Measurements from ENCODE around the gene C11orf65.
"Not testable (repeated sequence)": the region's sequence is repeated elsewhere in the genome, so short reads cannot be mapped to it uniquely, and the experiment has no call there.

The C11orf65 gene

GRCh38 chr11:108392353-108392752 is 75.0 kb downstream of the C11orf65 start:
- ATAC-seq (ENCODE audit: insufficient read depth, low read depth) (no peak), DNase-seq (no peak)
- no peak overlapping the region for H3K27ac ChIP-seq (ENCODE audit: low read length)
- no peak overlapping the region for H3K4me2 ChIP-seq (ENCODE audit: insufficient read depth, low read length)
- H3K27me3 ChIP-seq (ENCODE audit: insufficient read depth, low read length, poor library complexity) = no peaks in the 10 kb centered on the region
- no peak overlapping the region for H3K4me3 ChIP-seq (ENCODE audit: low read depth in 1 of 2, low read length in 2 of 2)
- H3K9ac ChIP-seq (ENCODE audit: low read depth, low read length) = no peak overlapping the region
- no peaks in the 10 kb centered on the region for H3K36me3 ChIP-seq (ENCODE audit: insufficient read depth, low read length)
- no peaks in the 10 kb centered on the region for H4K20me1 ChIP-seq (ENCODE audit: insufficient read depth, low read length)
- TF ChIP-seq CTCF (IDR thresholded peaks at IDR 0.05; ENCODE audit: borderline replicate concordance, extremely low read depth, low read length, poor library complexity, severe bottlenecking) (no peak), EZH2 (IDR thresholded peaks at IDR 0.05; ENCODE audit: borderline replicate concordance, low read depth, low read length, severe bottlenecking) (no peak)
- H2AFZ ChIP-seq (ENCODE audit: low read depth, low read length) = no peak overlapping the region
- H3K9me3 ChIP-seq (ENCODE audit: insufficient read depth, low read length, severe bottlenecking) = no peaks in the 10 kb centered on the region
- no peaks in the 10 kb centered on the region for H3K79me2 ChIP-seq (ENCODE audit: insufficient read depth, low read length)
- H3K4me1 ChIP-seq (ENCODE audit: insufficient read depth, low read length) = no peaks in the 10 kb centered on the region

- no peak overlapping the region for H2AFZ ChIP-seq (ENCODE audit: low read depth, low read length)
- H3K9me3 ChIP-seq (ENCODE audit: insufficient read depth, low read length, severe bottlenecking) = no peaks in the 10 kb centered on the region
- TF ChIP-seq EZH2 (IDR thresholded peaks at IDR 0.05; ENCODE audit: borderline replicate concordance, low read depth, low read length, severe bottlenecking) (no peak), CTCF (IDR thresholded peaks at IDR 0.05; ENCODE audit: borderline replicate concordance, extremely low read depth, low read length, poor library complexity, severe bottlenecking) (no peak)
- H3K4me3 ChIP-seq (ENCODE audit: low read depth in 1 of 2, low read length in 2 of 2) = no peak overlapping the region
- no peaks in the 10 kb centered on the region for H3K36me3 ChIP-seq (ENCODE audit: insufficient read depth, low read length)
- H3K4me2 ChIP-seq (ENCODE audit: insufficient read depth, low read length) = no peak overlapping the region
- ATAC-seq (ENCODE audit: insufficient read depth, low read depth) (no peak), DNase-seq (no peak)
- no peak overlapping the region for H3K9ac ChIP-seq (ENCODE audit: low read depth, low read length)
- H3K79me2 ChIP-seq (ENCODE audit: insufficient read depth, low read length) = no peaks in the 10 kb centered on the region
- no peaks in the 10 kb centered on the region for H3K4me1 ChIP-seq (ENCODE audit: insufficient read depth, low read length)
- H3K27ac ChIP-seq (ENCODE audit: low read length) = no peak overlapping the region
- H4K20me1 ChIP-seq (ENCODE audit: insufficient read depth, low read length) = no peaks in the 10 kb centered on the region
- no peaks in the 10 kb centered on the region for H3K27me3 ChIP-seq (ENCODE audit: insufficient read depth, low read length, poor library complexity)
Observed at GRCh38 chr11:108388576-108388975, 78.8 kb downstream of the C11orf65 start.

GRCh38 chr11:108373505-108373904 is 93.8 kb downstream of the C11orf65 start:
- ATAC-seq (ENCODE audit: insufficient read depth, low read depth); H2AFZ ChIP-seq (ENCODE audit: low read depth, low read length); DNase-seq; H3K27me3 ChIP-seq (ENCODE audit: insufficient read depth, low read length, poor library complexity); H3K27ac ChIP-seq (ENCODE audit: low read length); H4K20me1 ChIP-seq (ENCODE audit: insufficient read depth, low read length); H3K9ac ChIP-seq (ENCODE audit: low read depth, low read length); H3K79me2 ChIP-seq (ENCODE audit: insufficient read depth, low read length); H3K4me2 ChIP-seq (ENCODE audit: insufficient read depth, low read length); H3K36me3 ChIP-seq (ENCODE audit: insufficient read depth, low read length); H3K4me3 ChIP-seq (ENCODE audit: low read depth in 1 of 2, low read length in 2 of 2); H3K4me1 ChIP-seq (ENCODE audit: insufficient read depth, low read length); H3K9me3 ChIP-seq (ENCODE audit: insufficient read depth, low read length, severe bottlenecking): not testable (repeated sequence)

- Histone ChIP-seq H3K4me3 (ENCODE audit: low read depth in 1 of 2, low read length in 2 of 2) (no peak overlapping the region), H3K9ac (ENCODE audit: low read depth, low read length) (no peak overlapping the region), H3K4me1 (ENCODE audit: insufficient read depth, low read length) (no peaks in the 10 kb centered on the region), H3K27ac (ENCODE audit: low read length) (no peak overlapping the region), H3K9me3 (ENCODE audit: insufficient read depth, low read length, severe bottlenecking) (no peaks in the 10 kb centered on the region), H3K27me3 (ENCODE audit: insufficient read depth, low read length, poor library complexity) (no peaks in the 10 kb centered on the region), H3K4me2 (ENCODE audit: insufficient read depth, low read length) (no peak overlapping the region), H3K36me3 (ENCODE audit: insufficient read depth, low read length) (peaks cover 7% of the 10 kb centered on the region), H2AFZ (ENCODE audit: low read depth, low read length) (no peak overlapping the region), H4K20me1 (ENCODE audit: insufficient read depth, low read length) (no peaks in the 10 kb centered on the region), H3K79me2 (ENCODE audit: insufficient read depth, low read length) (no peaks in the 10 kb centered on the region)
- ATAC-seq (ENCODE audit: insufficient read depth, low read depth) = no peak
- DNase-seq = no peak
- no peak for TF ChIP-seq CTCF (IDR thresholded peaks at IDR 0.05; ENCODE audit: borderline replicate concordance, extremely low read depth, low read length, poor library complexity, severe bottlenecking)
- no peak for TF ChIP-seq EZH2 (IDR thresholded peaks at IDR 0.05; ENCODE audit: borderline replicate concordance, low read depth, low read length, severe bottlenecking)
Observed at GRCh38 chr11:108370990-108371389, 96.3 kb downstream of the C11orf65 start.

Measured in DND-41 (cell line).